MCF 10A (cell line): Measurements from ENCODE around the gene PFKM. TPM values are rescaled to one million over a fixed set of nuclear protein-coding genes. Genes with fewer than 3 reads are reported as not detected.

Experiments
- BruUV-seq: library from RNA; stranded (reverse); fragments of 400-500 nt; replicated peaks from 2 replicates; lab custom pipeline; 2021; lab: Mats Ljungman, UMichigan
- CTCF ChIA-PET: fragments of 300-600 bp; sonication (Branson Sonifier 250); formaldehyde crosslinking; extraction: SDS; loops from one replicate; lab custom pipeline; 2021; ENCODE audit warnings: antibody characterized with exemption, inconsistent platforms; lab: Yijun Ruan, JAX
- POLR2A ChIA-PET: fragments of 300-600, 350-650 bp; sonication (Branson Sonifier 250); formaldehyde crosslinking; extraction: SDS; loops from one replicate; lab custom pipeline; 2020; ENCODE audit warnings: antibody characterized with exemption, inconsistent platforms; lab: Yijun Ruan, JAX
- DNase-seq: peaks from one replicate; pipeline ENCODE4 v3.0.0-alpha.2; 2018; ENCODE audit not compliant: unreplicated experiment
- H3K27ac Mint-ChIP-seq: one replicate; pipeline ENCODE4 v1.8.0; 2022; ENCODE audit warnings: mild to moderate bottlenecking, low read depth, mixed read lengths; ENCODE audit not compliant: unreplicated experiment
- H3K27me3 Mint-ChIP-seq: one replicate; pipeline ENCODE4 v1.8.0; 2022; ENCODE audit warnings: mixed read lengths; ENCODE audit not compliant: insufficient read depth, unreplicated experiment
- H3K36me3 Mint-ChIP-seq: one replicate; pipeline ENCODE4 v1.8.0; 2022; ENCODE audit warnings: mild to moderate bottlenecking, moderate library complexity, mixed read lengths; ENCODE audit not compliant: insufficient read depth, unreplicated experiment
- H3K4me1 Mint-ChIP-seq: one replicate; pipeline ENCODE4 v1.8.0; 2022; ENCODE audit warnings: mixed read lengths; ENCODE audit not compliant: insufficient read depth, unreplicated experiment
- H3K4me3 Mint-ChIP-seq: one replicate; pipeline ENCODE4 v1.8.0; 2022; ENCODE audit warnings: mild to moderate bottlenecking, moderate library complexity, mixed read lengths; ENCODE audit not compliant: unreplicated experiment
- H3K9me3 Mint-ChIP-seq: one replicate; pipeline ENCODE4 v1.8.0; 2022; ENCODE audit warnings: mixed read lengths; ENCODE audit not compliant: unreplicated experiment
- intact Hi-C: fragments of 100-400 bp; cut with micrococcal nuclease; formaldehyde crosslinking; loops from 2 replicates; pipeline ENCODE4 v1.14.1; 2022
- total RNA-seq: library from RNA; stranded (reverse); gene quantifications from 2 replicates; pipeline ENCODE4 v1.2.3, GENCODE V29; 2022
- TF ChIP-seq, protein P1 (sequence below): fragments of 200-600 bp; IDR thresholded peaks from one replicate; pipeline ENCODE4 v1.8.0; 2022; ENCODE audit warnings: antibody characterized with exemption, mild to moderate bottlenecking; ENCODE audit not compliant: unreplicated experiment

PFKM gene
- total RNA-seq, 1 experiment from 2014 or later, result 69.3 TPM

DNA sequence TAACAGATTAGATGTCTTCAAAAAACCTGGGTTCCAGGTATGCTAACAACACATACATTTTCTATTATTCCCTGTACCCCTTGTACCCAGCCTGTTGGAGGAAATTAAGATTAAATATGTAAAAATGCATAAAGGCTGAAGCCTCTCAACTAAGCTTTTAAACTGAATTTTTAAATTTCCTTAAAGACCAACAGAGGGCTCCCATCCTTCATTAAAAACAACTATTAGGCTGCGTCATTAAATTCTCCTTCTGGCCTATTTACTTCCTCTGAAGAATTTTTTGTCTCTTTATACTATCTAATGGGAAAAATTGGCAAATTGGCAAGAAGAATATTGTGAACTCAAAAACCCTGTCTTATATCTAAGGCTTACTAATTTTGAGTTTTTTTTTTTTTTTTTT lies 35.1 kb upstream of the PFKM start:
- Mint-ChIP-seq H3K9me3 (no peaks in the 10 kb centered on the region), H3K36me3 (peaks cover 71% of the 10 kb centered on the region), H3K4me1 (no peaks in the 10 kb centered on the region), H3K4me3 (no peak overlapping the region), H3K27me3 (no peaks in the 10 kb centered on the region), H3K27ac (no peak overlapping the region)
- intact Hi-C loops, result loop anchor here (1.0 to 10.0 kb wide), 2 partner anchors 81 to 531 kb away; no protein-coding TSS in a partner anchor
- no TSS peak for BruUV-seq
- CTCF ChIA-PET, result interaction anchor here (0.6 to 2.5 kb wide), 9 partner anchors 16 to 536 kb away, joined by 3 to 9 read pairs (median 3); partner anchors contain the start of gene ASB8
- peak; percentile 6 for DNase-seq
- TF ChIP-seq, protein P1, sequence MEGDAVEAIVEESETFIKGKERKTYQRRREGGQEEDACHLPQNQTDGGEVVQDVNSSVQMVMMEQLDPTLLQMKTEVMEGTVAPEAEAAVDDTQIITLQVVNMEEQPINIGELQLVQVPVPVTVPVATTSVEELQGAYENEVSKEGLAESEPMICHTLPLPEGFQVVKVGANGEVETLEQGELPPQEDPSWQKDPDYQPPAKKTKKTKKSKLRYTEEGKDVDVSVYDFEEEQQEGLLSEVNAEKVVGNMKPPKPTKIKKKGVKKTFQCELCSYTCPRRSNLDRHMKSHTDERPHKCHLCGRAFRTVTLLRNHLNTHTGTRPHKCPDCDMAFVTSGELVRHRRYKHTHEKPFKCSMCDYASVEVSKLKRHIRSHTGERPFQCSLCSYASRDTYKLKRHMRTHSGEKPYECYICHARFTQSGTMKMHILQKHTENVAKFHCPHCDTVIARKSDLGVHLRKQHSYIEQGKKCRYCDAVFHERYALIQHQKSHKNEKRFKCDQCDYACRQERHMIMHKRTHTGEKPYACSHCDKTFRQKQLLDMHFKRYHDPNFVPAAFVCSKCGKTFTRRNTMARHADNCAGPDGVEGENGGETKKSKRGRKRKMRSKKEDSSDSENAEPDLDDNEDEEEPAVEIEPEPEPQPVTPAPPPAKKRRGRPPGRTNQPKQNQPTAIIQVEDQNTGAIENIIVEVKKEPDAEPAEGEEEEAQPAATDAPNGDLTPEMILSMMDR, result no peak
- POLR2A ChIA-PET, result interaction anchor here (1.3 kb wide), 1 partner anchor 36 kb away, joined by 6 read pairs; the partner anchor contains the start of gene PFKM

DNA sequence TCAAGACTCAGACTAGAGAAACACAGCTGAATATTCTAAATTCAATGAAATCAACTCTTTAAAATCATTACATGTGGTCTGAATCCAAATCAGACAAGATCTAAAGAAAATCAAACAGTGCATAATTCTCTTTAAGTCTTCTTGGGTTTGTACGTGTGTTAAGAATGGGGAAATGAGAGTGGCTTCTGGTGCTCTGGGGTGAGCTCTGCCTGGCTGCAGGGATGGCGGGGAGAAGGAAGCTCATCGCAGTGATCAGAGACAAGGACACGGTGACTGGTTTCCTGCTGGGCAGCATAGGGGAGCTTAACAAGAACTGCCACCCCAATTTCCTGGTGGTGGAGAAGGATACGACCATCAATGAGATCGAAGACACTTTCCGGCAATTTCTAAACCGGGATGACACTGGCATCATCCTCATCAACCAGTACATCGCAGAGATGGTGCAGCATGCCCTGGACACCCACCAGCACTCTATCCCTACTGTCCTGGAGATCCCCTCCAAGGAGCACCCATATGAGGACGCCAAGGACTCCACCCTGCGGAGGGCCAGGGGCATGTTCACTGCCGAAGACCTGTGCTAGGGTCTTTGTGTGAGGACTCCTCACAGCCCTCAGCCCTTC lies 34.2 kb upstream of the PFKM start:
- no TSS peak for BruUV-seq
- intact Hi-C loops, result loop anchor here (1.0 to 10.0 kb wide), 2 partner anchors 80 to 530 kb away; no protein-coding TSS in a partner anchor
- H3K27ac Mint-ChIP-seq, result no peak overlapping the region

DNA sequence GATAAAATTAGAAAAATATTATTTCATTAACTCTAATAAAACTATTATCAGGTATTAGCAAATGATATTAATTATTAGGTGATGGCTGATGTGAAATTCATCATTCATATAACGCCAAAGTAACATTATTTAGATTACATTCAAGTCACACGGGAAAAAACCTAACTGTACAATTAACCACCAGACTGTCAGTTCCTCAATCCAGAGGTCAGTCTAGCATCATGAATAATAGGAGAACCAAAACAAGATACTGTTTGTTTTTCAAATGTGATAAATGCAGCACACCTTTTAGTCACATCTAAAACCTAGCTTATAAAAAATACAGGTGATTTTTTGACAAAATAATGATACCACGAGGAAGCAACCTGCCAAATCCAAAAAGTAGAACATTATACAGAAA lies 32.8 kb upstream of the PFKM start:
- no TSS peak for BruUV-seq
- intact Hi-C loops, result loop anchor here (10.0 kb wide), 1 partner anchor 528 kb away; no protein-coding TSS in a partner anchor
- H3K27ac Mint-ChIP-seq, result no peak overlapping the region
- H3K36me3 Mint-ChIP-seq, result peaks cover 70% of the 10 kb centered on the region
- H3K9me3 Mint-ChIP-seq, result no peaks in the 10 kb centered on the region
- no peak overlapping the region for H3K4me3 Mint-ChIP-seq
- H3K4me1 Mint-ChIP-seq, result no peaks in the 10 kb centered on the region
- H3K27me3 Mint-ChIP-seq, result no peaks in the 10 kb centered on the region
- TF ChIP-seq, protein P1, result no peak
- no peak for DNase-seq
- POLR2A ChIA-PET, result no interaction called here
- CTCF ChIA-PET, result no interaction called here

More for the DNA sequence above, 34.2 kb upstream of the PFKM start:
- TF ChIP-seq, protein P1, result no peak
- POLR2A ChIA-PET, result no interaction called here
- CTCF ChIA-PET, result interaction anchor here (0.6 to 1.5 kb wide), 7 partner anchors 15 to 535 kb away, joined by 3 to 7 read pairs (median 3); no protein-coding TSS in a partner anchor
- Mint-ChIP-seq H3K27me3 (no peaks in the 10 kb centered on the region), H3K36me3 (peaks cover 72% of the 10 kb centered on the region), H3K4me1 (no peaks in the 10 kb centered on the region), H3K4me3 (no peak overlapping the region), H3K9me3 (no peaks in the 10 kb centered on the region)
- DNase-seq, result no peak

DNA sequence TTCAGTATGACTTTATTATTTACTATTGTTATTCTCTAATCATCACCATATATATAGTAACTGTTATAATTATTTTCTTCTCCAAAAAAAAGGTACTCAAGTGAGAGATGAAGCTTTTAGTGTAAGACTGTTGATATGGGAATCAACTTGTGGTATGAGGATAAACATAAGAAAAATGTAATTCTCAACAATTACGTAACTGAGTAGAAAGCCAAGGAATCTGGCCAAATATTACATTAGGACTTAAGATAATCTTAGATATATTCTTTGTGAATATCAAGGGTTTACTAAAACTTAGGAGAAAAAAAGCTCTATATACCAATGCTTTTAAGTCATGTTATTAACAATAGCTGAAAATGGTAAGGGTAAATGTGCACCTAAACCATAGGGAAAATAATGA lies 26.6 kb upstream of the PFKM start:
- TF ChIP-seq, protein P1, result no peak
- BruUV-seq, result no TSS peak
- Mint-ChIP-seq H3K4me3 (no peak overlapping the region), H3K27ac (no peak overlapping the region), H3K9me3 (no peaks in the 10 kb centered on the region), H3K36me3 (peaks cover 57% of the 10 kb centered on the region), H3K4me1 (no peaks in the 10 kb centered on the region), H3K27me3 (no peaks in the 10 kb centered on the region)
- no peak for DNase-seq
- intact Hi-C loops, result no loop called here
- ChIA-PET CTCF (interaction anchor here (0.7 to 1.4 kb wide), 3 partner anchors 10 to 526 kb away, joined by 3 to 4 read pairs (median 3); no protein-coding TSS in a partner anchor), POLR2A (interaction anchor here (0.6 to 1.1 kb wide), 3 partner anchors 11 to 115 kb away, joined by 3 to 4 read pairs (median 3); no protein-coding TSS in a partner anchor)
